ENCODE results near the gene CYP46A1.
A peak's percentile ranks its signal among the peaks of the same experiment; 100 is the strongest.

The CYP46A1 gene

GRCh38 chr14:99681101-99681831 is 2.8 kb upstream of the CYP46A1 start:
- no peak for TF ChIP-seq CTCF (IDR thresholded peaks at IDR 0.05; ENCODE audit: unreplicated experiment in 3 of 3)
- peaks cover 12% of the 10 kb centered on the region for H3K4me1 Mint-ChIP-seq
- H3K27ac Mint-ChIP-seq: no peak overlapping the region
- no peaks in the 10 kb centered on the region for H3K36me3 Mint-ChIP-seq (ENCODE audit: low read depth)
- H3K4me3 Mint-ChIP-seq: peak overlapping the region; percentile 27 to 73 (median 60)
- no peaks in the 10 kb centered on the region for H3K9me3 Mint-ChIP-seq
- peaks cover 22% of the 10 kb centered on the region for H3K27me3 Mint-ChIP-seq (ENCODE audit: low read depth)

- H3K4me3 Mint-ChIP-seq: peak overlapping the region; percentile 27 to 73 (median 60)
- no peak for TF ChIP-seq CTCF (IDR thresholded peaks at IDR 0.05; ENCODE audit: unreplicated experiment in 3 of 3)
- peaks cover 27% of the 10 kb centered on the region for H3K27me3 Mint-ChIP-seq (ENCODE audit: low read depth)
- no peak overlapping the region for H3K27ac Mint-ChIP-seq
- no peaks in the 10 kb centered on the region for H3K36me3 Mint-ChIP-seq (ENCODE audit: low read depth)
- H3K4me1 Mint-ChIP-seq: peaks cover 12% of the 10 kb centered on the region
- H3K9me3 Mint-ChIP-seq: no peaks in the 10 kb centered on the region
Measured at GRCh38 chr14:99681832-99682148, 2.3 kb upstream of the CYP46A1 start.

- H3K4me1 Mint-ChIP-seq: peaks cover 12% of the 10 kb centered on the region
Measured at GRCh38 chr14:99682809-99683618, 1.1 kb upstream of the CYP46A1 start.

GRCh38 chr14:99684410-99684934 is 374 bp downstream of the CYP46A1 start:
- Mint-ChIP-seq H3K4me1 (peaks cover 12% of the 10 kb centered on the region), H3K27me3 (ENCODE audit: low read depth) (peaks cover 46% of the 10 kb centered on the region), H3K9me3 (no peaks in the 10 kb centered on the region), H3K4me3 (peak overlapping the region; percentile 78 to 84 (median 79)), H3K27ac (no peak overlapping the region), H3K36me3 (ENCODE audit: low read depth) (no peaks in the 10 kb centered on the region)
- no peak for TF ChIP-seq CTCF (IDR thresholded peaks at IDR 0.05; ENCODE audit: unreplicated experiment in 3 of 3)

More at GRCh38 chr14:99682809-99683618, 1.1 kb upstream of the CYP46A1 start:
- Mint-ChIP-seq H3K36me3 (ENCODE audit: low read depth) (no peaks in the 10 kb centered on the region), H3K4me3 (peak overlapping the region; percentile 87 to 96 (median 90)), H3K27me3 (ENCODE audit: low read depth) (peaks cover 36% of the 10 kb centered on the region), H3K9me3 (no peaks in the 10 kb centered on the region), H3K27ac (peak overlapping the region in 1 of 3 experiments; percentile 92)
- peak; percentile 88 to 91 (median 89) for TF ChIP-seq CTCF (IDR thresholded peaks at IDR 0.05; ENCODE audit: unreplicated experiment in 3 of 3)

GRCh38 chr14:99685151-99685591 is 1.1 kb downstream of the CYP46A1 start:
- Mint-ChIP-seq H3K36me3 (ENCODE audit: low read depth) (no peaks in the 10 kb centered on the region), H3K27me3 (ENCODE audit: low read depth) (peaks cover 49% of the 10 kb centered on the region), H3K27ac (no peak overlapping the region), H3K9me3 (no peaks in the 10 kb centered on the region), H3K4me1 (peaks cover 12% of the 10 kb centered on the region), H3K4me3 (peak overlapping the region; percentile 79 to 84 (median 84))
- no peak for TF ChIP-seq CTCF (IDR thresholded peaks at IDR 0.05; ENCODE audit: unreplicated experiment in 3 of 3)

All from nephron (organoid).